GM21619 (cell line): Measurements from ENCODE around the gene RSKR.
A peak's percentile ranks its signal among the peaks of the same experiment; 100 is the strongest.
"Not testable (repeated sequence)": the region's sequence is repeated elsewhere in the genome, so short reads cannot be mapped to it uniquely, and the experiment has no call there.

ENCODE experiments used
- ATAC-seq: cut with Tn5 transposase; IDR thresholded peaks from one replicate; pipeline ENCODE4 v1.9.1; 2021; ENCODE audit not compliant: unreplicated experiment

The RSKR gene

GRCh38 chr17:28579526-28579925, 34.5 kb downstream of the RSKR start:
- ATAC-seq = no peak

DNA sequence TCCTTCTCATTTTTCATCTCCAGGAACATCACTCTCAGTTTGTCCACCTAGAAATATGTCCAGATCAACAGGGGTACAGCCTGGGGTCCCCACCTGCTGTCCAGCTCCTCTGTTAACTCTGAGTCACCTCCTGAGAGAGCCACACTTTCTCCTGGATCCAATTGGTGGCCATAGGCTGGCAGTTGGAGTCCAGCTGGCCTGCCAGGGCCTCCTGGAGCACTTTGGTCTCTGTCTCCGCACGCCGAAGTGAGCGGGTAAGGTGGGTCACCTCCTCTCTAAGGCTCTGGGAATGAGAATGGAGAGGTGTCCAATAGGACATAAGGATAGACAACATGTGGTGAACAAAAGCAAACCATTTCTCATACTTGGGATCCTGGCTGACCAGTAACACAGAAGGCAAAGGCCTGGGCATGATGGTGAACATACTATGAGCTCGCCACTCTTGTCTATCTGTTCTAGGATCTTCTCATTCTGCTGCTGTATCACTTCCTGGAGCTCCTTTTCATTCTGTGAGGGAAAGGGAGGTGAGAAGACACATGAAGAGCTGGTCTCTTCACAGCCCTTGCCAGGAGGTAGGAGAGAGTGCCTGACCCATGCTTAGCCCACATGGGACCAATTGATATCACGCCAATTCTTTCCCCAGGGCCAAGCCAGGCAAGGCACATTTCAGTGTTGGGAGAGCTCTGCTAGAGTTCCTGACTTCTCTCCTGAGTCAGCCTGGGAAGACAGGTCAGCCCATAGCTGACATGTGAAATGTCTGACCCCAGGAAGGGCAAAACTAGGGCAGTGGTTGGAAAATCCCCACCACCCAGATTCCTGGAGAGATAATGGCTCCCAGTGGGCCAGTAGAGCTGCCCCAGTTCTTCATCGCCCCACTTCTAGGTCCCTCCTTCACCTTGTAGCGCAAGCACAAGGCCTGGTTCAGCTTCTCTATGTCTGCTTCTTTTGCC, 35.5 kb downstream of the RSKR start:
- ATAC-seq = no peak

DNA sequence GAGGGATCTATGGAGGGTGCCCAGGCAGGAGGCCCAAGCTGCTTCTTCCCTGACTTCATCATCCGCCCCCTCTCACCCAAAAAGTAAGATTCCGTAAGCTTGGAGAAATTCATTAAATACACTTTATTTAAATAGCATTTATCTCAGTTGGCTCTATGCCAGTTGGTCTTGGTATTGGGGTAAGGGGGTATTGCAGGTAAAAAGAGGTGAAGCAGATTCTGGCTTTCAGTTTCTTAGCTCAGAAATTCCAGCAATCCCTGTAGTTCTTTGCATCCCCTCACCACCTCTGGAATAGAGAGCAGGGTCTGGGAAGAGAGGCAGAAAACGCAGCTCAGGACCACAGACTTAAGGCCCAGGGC, 36.5 kb downstream of the RSKR start:
- ATAC-seq = no peak

- ATAC-seq = peak; percentile 70
Observed at GRCh38 chr17:28576758-28577465, 37.1 kb downstream of the RSKR start, which contains the start of gene ALDOC. Gene ALDOC, minus strand, starts transcription at chr17:28576895. Its CDS starts 1,363 bp downstream, at chr17:28575532.

GRCh38 chr17:28576016-28576415, 38.0 kb downstream of the RSKR start:
- not testable (repeated sequence) for ATAC-seq

GRCh38 chr17:28575126-28575795, 38.7 kb downstream of the RSKR start:
- ATAC-seq = no peak

GRCh38 chr17:28574526-28574925, 39.5 kb downstream of the RSKR start:
- no peak for ATAC-seq

- ATAC-seq = no peak
Observed at GRCh38 chr17:28573966-28574480, 40.0 kb downstream of the RSKR start.

- ATAC-seq = no peak
Observed at GRCh38 chr17:28573521-28573920, 40.5 kb downstream of the RSKR start.

GRCh38 chr17:28573040-28573380, 41.0 kb downstream of the RSKR start:
- ATAC-seq = no peak

GRCh38 chr17:28572259-28573039, 41.5 kb downstream of the RSKR start:
- ATAC-seq = no peak

- peak; percentile 70 for ATAC-seq
Observed at GRCh38 chr17:28571361-28572122, 42.4 kb downstream of the RSKR start, which contains the start of gene PIGS. Gene PIGS, minus strand, starts transcription at chr17:28571524. Its CDS starts 28 bp downstream, at chr17:28571496.

GRCh38 chr17:28570716-28571360, 43.1 kb downstream of the RSKR start:
- ATAC-seq = peak; percentile 20

DNA sequence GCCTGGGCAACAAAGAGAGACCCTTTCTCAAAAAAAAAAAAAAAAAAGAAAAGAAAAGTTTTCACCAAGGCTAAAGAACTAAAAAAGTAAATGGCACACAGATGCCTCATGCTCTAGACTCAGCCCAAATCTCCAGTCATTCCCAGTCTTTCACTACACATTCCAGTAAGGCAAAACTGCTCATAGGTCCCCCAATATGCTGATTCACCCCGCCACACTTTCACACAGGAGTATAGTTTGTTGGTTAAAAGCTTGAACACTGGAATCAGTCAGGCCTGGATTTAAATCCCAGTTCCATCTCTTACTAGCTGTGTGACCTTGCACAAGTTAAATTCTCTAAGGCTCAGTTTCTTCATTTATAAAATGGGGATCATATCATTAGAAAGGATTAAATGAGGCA, 44.5 kb downstream of the RSKR start:
- ATAC-seq = no peak

DNA sequence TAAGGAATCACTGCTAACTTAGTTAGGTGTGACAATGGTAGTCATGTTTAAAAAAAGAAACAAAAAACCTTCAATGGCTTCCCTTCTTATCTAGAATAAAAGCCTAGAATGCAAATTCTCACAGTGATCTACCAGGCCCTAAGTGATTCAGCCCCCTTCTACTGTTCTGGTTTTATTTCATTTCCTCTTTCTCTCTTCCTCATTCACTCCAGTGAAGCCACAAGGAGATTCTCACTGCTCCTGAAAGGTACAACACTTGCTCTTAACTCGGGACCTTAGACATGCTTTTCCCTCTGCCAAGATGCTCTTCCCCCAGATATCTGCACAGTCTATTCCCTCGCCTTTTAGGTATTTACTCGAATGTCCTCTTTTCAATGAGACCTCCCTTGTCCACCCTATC, 46.4 kb downstream of the RSKR start:
- ATAC-seq = no peak

- ATAC-seq = no peak
Observed at GRCh38 chr17:28563475-28563874, 50.5 kb downstream of the RSKR start.
